ENCODE measurements around the gene PPP1R16B. TPM values are rescaled to one million over a fixed set of nuclear protein-coding genes. Genes with fewer than 3 reads are reported as not detected.

PPP1R16B gene
- total RNA-seq, 2 experiments from 2014 or later, result 87.6 to 91.1 TPM

GRCh38 chr20:38831995-38832620 lies 26.6 kb downstream of the PPP1R16B start:
- TF ChIP-seq CTCF (IDR thresholded peaks at IDR 0.05), result no peak
- Mint-ChIP-seq H3K27me3 (no peaks in the 10 kb centered on the region), H3K9me3 (no peaks in the 10 kb centered on the region), H3K4me3 (peak overlapping the region; percentile 3), H3K36me3 (ENCODE audit: low read depth) (peaks cover 72% of the 10 kb centered on the region), H3K27ac (peak overlapping the region; percentile 69), H3K4me1 (ENCODE audit: low read depth) (peaks cover 80% of the 10 kb centered on the region)
- ChIA-PET POLR2A (interaction anchor here (1.4 kb wide), 1 partner anchor 9 kb away, joined by 4 read pairs; no protein-coding TSS in a partner anchor), CTCF (no interaction called here)
- no peak overlapping the region for H3K4me3 ChIP-seq (ENCODE audit: low read length)
- H3K4me1 ChIP-seq (ENCODE audit: insufficient read depth, low read length), result peaks cover 62% of the 10 kb centered on the region
- DNase-seq (no peak), ATAC-seq (ENCODE audit: poor library complexity) (no peak)
- peaks cover 34% of the 10 kb centered on the region for H3K36me3 ChIP-seq (ENCODE audit: insufficient read depth, low read length)
- intact Hi-C loops (cut with DNase I, micrococcal nuclease), result no loop called here
- H3K27ac ChIP-seq (ENCODE audit: low read depth in 1 of 2, low read length in 2 of 2), result no peak overlapping the region
- no peaks in the 10 kb centered on the region for H3K9me3 ChIP-seq (ENCODE audit: control insufficient read depth in 1 of 2, insufficient read depth in 1 of 2, low read length in 2 of 2)
- H3K27me3 ChIP-seq (ENCODE audit: control insufficient read depth in 1 of 2, insufficient read depth in 2 of 2, low read length in 2 of 2), result no peaks in the 10 kb centered on the region

- Histone ChIP-seq H3K36me3 (ENCODE audit: insufficient read depth, low read length) (peaks cover 36% of the 10 kb centered on the region), H3K9me3 (ENCODE audit: control insufficient read depth in 1 of 2, insufficient read depth in 1 of 2, low read length in 2 of 2) (no peaks in the 10 kb centered on the region), H3K4me3 (ENCODE audit: low read length) (no peak overlapping the region), H3K27ac (ENCODE audit: low read depth in 1 of 2, low read length in 2 of 2) (no peak overlapping the region), H3K4me1 (ENCODE audit: insufficient read depth, low read length) (peaks cover 56% of the 10 kb centered on the region), H3K27me3 (ENCODE audit: control insufficient read depth in 1 of 2, insufficient read depth in 2 of 2, low read length in 2 of 2) (no peaks in the 10 kb centered on the region)
- ATAC-seq (ENCODE audit: poor library complexity) (peak; percentile 63), DNase-seq (peak in 3 of 14 experiments; percentile 25 to 40 (median 35))
- peak overlapping the region; percentile 55 for H3K27ac Mint-ChIP-seq
- H3K4me3 Mint-ChIP-seq, result peak overlapping the region; percentile 16
- CTCF ChIA-PET, result interaction anchor here (1.0 kb wide), 1 partner anchor 18 kb away, joined by 3 read pairs; no protein-coding TSS in a partner anchor
- TF ChIP-seq CTCF (IDR thresholded peaks at IDR 0.05), result no peak
- intact Hi-C loops (cut with DNase I, micrococcal nuclease), result no loop called here
- peaks cover 74% of the 10 kb centered on the region for H3K4me1 Mint-ChIP-seq (ENCODE audit: low read depth)
- H3K27me3 Mint-ChIP-seq, result no peaks in the 10 kb centered on the region
- no peaks in the 10 kb centered on the region for H3K9me3 Mint-ChIP-seq
- POLR2A ChIA-PET, result interaction anchor here (0.7 to 1.9 kb wide), 5 partner anchors 9 to 42 kb away, joined by 3 to 10 read pairs (median 4); partner anchors contain the start of gene PPP1R16B
- peaks cover 67% of the 10 kb centered on the region for H3K36me3 Mint-ChIP-seq (ENCODE audit: low read depth)
Measured at GRCh38 chr20:38833154-38833856, 27.8 kb downstream of the PPP1R16B start.

GRCh38 chr20:38833857-38834164 lies 28.3 kb downstream of the PPP1R16B start:
- Mint-ChIP-seq H3K4me3 (peak overlapping the region; percentile 16), H3K9me3 (no peaks in the 10 kb centered on the region), H3K27ac (peak overlapping the region; percentile 55), H3K27me3 (no peaks in the 10 kb centered on the region), H3K36me3 (ENCODE audit: low read depth) (peaks cover 71% of the 10 kb centered on the region), H3K4me1 (ENCODE audit: low read depth) (peaks cover 69% of the 10 kb centered on the region)
- peaks cover 37% of the 10 kb centered on the region for H3K36me3 ChIP-seq (ENCODE audit: insufficient read depth, low read length)
- H3K4me3 ChIP-seq (ENCODE audit: low read length), result no peak overlapping the region
- DNase-seq (peak in 8 of 14 experiments; percentile 11 to 79 (median 35)), ATAC-seq (ENCODE audit: poor library complexity) (peak; percentile 68)
- H3K27me3 ChIP-seq (ENCODE audit: control insufficient read depth in 1 of 2, insufficient read depth in 2 of 2, low read length in 2 of 2), result no peaks in the 10 kb centered on the region
- H3K9me3 ChIP-seq (ENCODE audit: control insufficient read depth in 1 of 2, insufficient read depth in 1 of 2, low read length in 2 of 2), result no peaks in the 10 kb centered on the region
- POLR2A ChIA-PET, result interaction anchor here (0.7 to 1.9 kb wide), 6 partner anchors 9 to 42 kb away, joined by 3 to 10 read pairs (median 4); partner anchors contain the start of gene PPP1R16B
- intact Hi-C loops (cut with DNase I, micrococcal nuclease), result no loop called here
- CTCF ChIA-PET, result interaction anchor here (1.0 kb wide), 1 partner anchor 18 kb away, joined by 3 read pairs; no protein-coding TSS in a partner anchor
- peaks cover 56% of the 10 kb centered on the region for H3K4me1 ChIP-seq (ENCODE audit: insufficient read depth, low read length)
- no peak for TF ChIP-seq CTCF (IDR thresholded peaks at IDR 0.05)
- H3K27ac ChIP-seq (ENCODE audit: low read depth in 1 of 2, low read length in 2 of 2), result no peak overlapping the region

Measured in CD4-positive, alpha-beta T cell (primary cell).